OCI-LY3 (cell line): ENCODE measurements around the gene ARGLU1.

Source experiments
- CTCF ChIP-seq: fragments of 200-600, 300-600 bp; sonication (generic); IDR thresholded peaks from 2 replicates; pipeline ENCODE4 v1.5.1; 2014; ENCODE audit warnings: antibody characterized with exemption, low read length, low read depth
- EZH2phosphoT487 ChIP-seq: fragments of 200-600 bp; shearing (Covaris generic); IDR thresholded peaks from 2 replicates; pipeline ENCODE4 v1.6.1; 2018; ENCODE audit warnings: antibody characterized with exemption, mixed run types, low read depth

GRCh38 chr13:106498571-106498970, 69.4 kb downstream of the ARGLU1 start:
- TF ChIP-seq CTCF (no peak), EZH2phosphoT487 (no peak)
